Bronchial epithelial cell (primary cell): Measurements from ENCODE around the gene KLF15. TPM values are rescaled to one million over a fixed set of nuclear protein-coding genes. Genes with fewer than 3 reads are reported as not detected.

Experiments
- DNase-seq: peaks from one replicate; pipeline ENCODE4 v3.0.0-alpha.2; 2010; ENCODE audit warnings: low read depth
- FAIRE-seq: peaks from 2 replicates; lab custom pipeline; 2011; peaks lifted over from hg19 to GRCh38; lab: Jason Lieb, UNC
- H3K27me3 ChIP-seq: 2 replicates; pipeline ENCODE4 v1.5.1; 2011; ENCODE audit warnings: low read length; ENCODE audit not compliant: control insufficient read depth, insufficient read depth
- H3K36me3 ChIP-seq: 2 replicates; pipeline ENCODE4 v1.5.1; 2011; ENCODE audit warnings: low read length; ENCODE audit not compliant: control insufficient read depth, insufficient read depth
- H3K4me3 ChIP-seq: 2 replicates; pipeline ENCODE4 v1.5.1; 2011; ENCODE audit warnings: mild to moderate bottlenecking, low read depth, low read length, control low read depth
- CTCF ChIP-seq: IDR thresholded peaks from 2 replicates; pipeline ENCODE4 v1.5.1; 2011; ENCODE audit warnings: mild to moderate bottlenecking, moderate library complexity, low read length, control low read depth, inconsistent platforms; ENCODE audit not compliant: insufficient read depth, severe bottlenecking
- total RNA-seq: library from RNA; depleted of rRNA; stranded (reverse); fragments of >200 nt; gene quantifications from 2 replicates; pipeline ENCODE4 v1.2.1, GENCODE V29; 2014

The KLF15 gene
- total RNA-seq, 1 donor from 2014 or later = 3.4 TPM

GRCh38 chr3:126306397-126306796 lies 50.8 kb downstream of the KLF15 start:
- H3K36me3 ChIP-seq = no peaks in the 10 kb centered on the region
- FAIRE-seq = no peak

GRCh38 chr3:126305427-126305826 lies 51.8 kb downstream of the KLF15 start:
- H3K4me3 ChIP-seq = no peak overlapping the region
- FAIRE-seq (no peak), DNase-seq (peak; percentile 59)
- no peak for TF ChIP-seq CTCF
- H3K36me3 ChIP-seq = no peaks in the 10 kb centered on the region
- no peaks in the 10 kb centered on the region for H3K27me3 ChIP-seq

More at GRCh38 chr3:126306397-126306796, 50.8 kb downstream of the KLF15 start:
- DNase-seq = no peak
- H3K4me3 ChIP-seq = no peak overlapping the region
- TF ChIP-seq CTCF = no peak
- H3K27me3 ChIP-seq = no peaks in the 10 kb centered on the region

GRCh38 chr3:126304704-126305103 lies 52.5 kb downstream of the KLF15 start:
- Histone ChIP-seq H3K36me3 (no peaks in the 10 kb centered on the region), H3K27me3 (no peaks in the 10 kb centered on the region), H3K4me3 (no peak overlapping the region)
- TF ChIP-seq CTCF = no peak
- peak; percentile 99 for DNase-seq
- FAIRE-seq = peak; percentile 92

GRCh38 chr3:126304291-126304690 lies 52.9 kb downstream of the KLF15 start:
- Histone ChIP-seq H3K4me3 (no peak overlapping the region), H3K36me3 (no peaks in the 10 kb centered on the region), H3K27me3 (no peaks in the 10 kb centered on the region)
- peak; percentile 7 for FAIRE-seq
- DNase-seq = peak; percentile 90
- no peak for TF ChIP-seq CTCF

GRCh38 chr3:126303272-126303671 lies 53.9 kb downstream of the KLF15 start:
- no peak for DNase-seq
- Histone ChIP-seq H3K4me3 (no peak overlapping the region), H3K27me3 (no peaks in the 10 kb centered on the region), H3K36me3 (no peaks in the 10 kb centered on the region)
- no peak for TF ChIP-seq CTCF
- no peak for FAIRE-seq
